Measurements from ENCODE around the gene NAA80. TPM values are rescaled to one million over a fixed set of nuclear protein-coding genes. Genes with fewer than 3 reads are reported as not detected.

The NAA80 gene
- total and polyA plus RNA-seq, 2 of the 13 experiments (the other 11 are each of a cell fraction or from before 2014, with no cell fraction given): 3.4 to 8.7 TPM

GRCh38 chr3:50320853-50321335, 21.7 kb upstream of the NAA80 start (continued):
- TF ChIP-seq, protein P1, sequence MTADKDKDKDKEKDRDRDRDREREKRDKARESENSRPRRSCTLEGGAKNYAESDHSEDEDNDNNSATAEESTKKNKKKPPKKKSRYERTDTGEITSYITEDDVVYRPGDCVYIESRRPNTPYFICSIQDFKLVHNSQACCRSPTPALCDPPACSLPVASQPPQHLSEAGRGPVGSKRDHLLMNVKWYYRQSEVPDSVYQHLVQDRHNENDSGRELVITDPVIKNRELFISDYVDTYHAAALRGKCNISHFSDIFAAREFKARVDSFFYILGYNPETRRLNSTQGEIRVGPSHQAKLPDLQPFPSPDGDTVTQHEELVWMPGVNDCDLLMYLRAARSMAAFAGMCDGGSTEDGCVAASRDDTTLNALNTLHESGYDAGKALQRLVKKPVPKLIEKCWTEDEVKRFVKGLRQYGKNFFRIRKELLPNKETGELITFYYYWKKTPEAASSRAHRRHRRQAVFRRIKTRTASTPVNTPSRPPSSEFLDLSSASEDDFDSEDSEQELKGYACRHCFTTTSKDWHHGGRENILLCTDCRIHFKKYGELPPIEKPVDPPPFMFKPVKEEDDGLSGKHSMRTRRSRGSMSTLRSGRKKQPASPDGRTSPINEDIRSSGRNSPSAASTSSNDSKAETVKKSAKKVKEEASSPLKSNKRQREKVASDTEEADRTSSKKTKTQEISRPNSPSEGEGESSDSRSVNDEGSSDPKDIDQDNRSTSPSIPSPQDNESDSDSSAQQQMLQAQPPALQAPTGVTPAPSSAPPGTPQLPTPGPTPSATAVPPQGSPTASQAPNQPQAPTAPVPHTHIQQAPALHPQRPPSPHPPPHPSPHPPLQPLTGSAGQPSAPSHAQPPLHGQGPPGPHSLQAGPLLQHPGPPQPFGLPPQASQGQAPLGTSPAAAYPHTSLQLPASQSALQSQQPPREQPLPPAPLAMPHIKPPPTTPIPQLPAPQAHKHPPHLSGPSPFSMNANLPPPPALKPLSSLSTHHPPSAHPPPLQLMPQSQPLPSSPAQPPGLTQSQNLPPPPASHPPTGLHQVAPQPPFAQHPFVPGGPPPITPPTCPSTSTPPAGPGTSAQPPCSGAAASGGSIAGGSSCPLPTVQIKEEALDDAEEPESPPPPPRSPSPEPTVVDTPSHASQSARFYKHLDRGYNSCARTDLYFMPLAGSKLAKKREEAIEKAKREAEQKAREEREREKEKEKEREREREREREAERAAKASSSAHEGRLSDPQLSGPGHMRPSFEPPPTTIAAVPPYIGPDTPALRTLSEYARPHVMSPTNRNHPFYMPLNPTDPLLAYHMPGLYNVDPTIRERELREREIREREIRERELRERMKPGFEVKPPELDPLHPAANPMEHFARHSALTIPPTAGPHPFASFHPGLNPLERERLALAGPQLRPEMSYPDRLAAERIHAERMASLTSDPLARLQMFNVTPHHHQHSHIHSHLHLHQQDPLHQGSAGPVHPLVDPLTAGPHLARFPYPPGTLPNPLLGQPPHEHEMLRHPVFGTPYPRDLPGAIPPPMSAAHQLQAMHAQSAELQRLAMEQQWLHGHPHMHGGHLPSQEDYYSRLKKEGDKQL (CRISPR knock-in tag; IDR thresholded peaks at IDR 0.05; ENCODE audit: low read depth): 0 out of 2 replicates have a peak, but pooled peaks have one; percentile 13
- TF ChIP-seq ZNF225 (CRISPR knock-in tag; IDR thresholded peaks at IDR 0.05): peak; percentile 18; the same call in 1 of the 2 replicates
- TF ChIP-seq MAZ (IDR thresholded peaks at IDR 0.05; ENCODE audit: borderline replicate concordance, low read depth, low read length): peak; percentile 77
- TF ChIP-seq MAZ (CRISPR knock-in tag; IDR thresholded peaks at IDR 0.05; ENCODE audit: low read depth): peak; percentile 89; the same call in 1 of the 2 replicates
- TF ChIP-seq, protein P2, sequence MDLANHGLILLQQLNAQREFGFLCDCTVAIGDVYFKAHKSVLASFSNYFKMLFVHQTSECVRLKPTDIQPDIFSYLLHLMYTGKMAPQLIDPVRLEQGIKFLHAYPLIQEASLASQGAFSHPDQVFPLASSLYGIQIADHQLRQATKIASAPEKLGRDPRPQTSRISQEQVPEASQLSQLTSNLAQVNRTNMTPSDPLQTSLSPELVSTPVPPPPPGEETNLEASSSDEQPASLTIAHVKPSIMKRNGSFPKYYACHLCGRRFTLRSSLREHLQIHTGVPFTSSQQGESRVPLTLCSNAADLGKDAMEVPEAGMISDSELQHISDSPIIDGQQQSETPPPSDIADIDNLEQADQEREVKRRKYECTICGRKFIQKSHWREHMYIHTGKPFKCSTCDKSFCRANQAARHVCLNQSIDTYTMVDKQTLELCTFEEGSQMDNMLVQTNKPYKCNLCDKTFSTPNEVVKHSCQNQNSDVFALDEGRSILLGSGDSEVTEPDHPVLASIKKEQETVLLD (CRISPR knock-in tag; IDR thresholded peaks at IDR 0.05; ENCODE audit: low read depth): peak; percentile 52; the same call in 1 of the 2 replicates
- TF ChIP-seq HNF4G (IDR thresholded peaks at IDR 0.05; ENCODE audit: borderline replicate concordance, low read depth, low read length): no peak
- TF ChIP-seq HNF4G (CRISPR knock-in tag; IDR thresholded peaks at IDR 0.05; ENCODE audit: borderline replicate concordance, low read depth): no peak
- peak; percentile 12 for TF ChIP-seq SRSF1 (optimal IDR thresholded peaks at IDR 0.05; ENCODE audit: low read depth, low read length)
- TF ChIP-seq, protein P3, sequence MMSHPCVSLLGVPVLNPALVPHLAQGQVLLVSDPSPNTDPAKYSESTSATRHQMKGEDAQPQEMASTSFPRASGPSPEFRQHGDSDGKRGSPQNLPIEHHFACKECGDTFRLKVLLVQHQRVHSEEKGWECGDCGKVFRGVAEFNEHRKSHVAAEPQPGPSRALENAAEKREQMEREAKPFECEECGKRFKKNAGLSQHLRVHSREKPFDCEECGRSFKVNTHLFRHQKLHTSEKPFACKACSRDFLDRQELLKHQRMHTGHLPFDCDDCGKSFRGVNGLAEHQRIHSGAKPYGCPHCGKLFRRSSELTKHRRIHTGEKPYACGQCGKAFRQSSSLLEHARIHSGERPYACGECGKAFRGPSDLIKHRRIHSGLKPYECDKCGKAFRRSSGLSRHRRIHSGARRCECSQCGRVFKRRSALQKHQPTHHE (CRISPR knock-in tag; IDR thresholded peaks at IDR 0.05; ENCODE audit: borderline replicate concordance): 0 out of 2 replicates have a peak, but pooled peaks have one; percentile 9
- TF ChIP-seq SPEN (CRISPR knock-in tag; IDR thresholded peaks at IDR 0.05; ENCODE audit: low read depth): 0 out of 2 replicates have a peak, but pooled peaks have one; percentile 43
- peak; percentile 21; the same call in 1 of the 2 replicates for TF ChIP-seq TFDP1 (CRISPR knock-in tag; IDR thresholded peaks at IDR 0.05; ENCODE audit: borderline replicate concordance)
- 0 out of 2 replicates have a peak, but pooled peaks have one; percentile 56 for TF ChIP-seq ZNF546 (CRISPR knock-in tag; conservative IDR thresholded peaks at IDR 0.05)
- TF ChIP-seq ZNF776 (CRISPR knock-in tag; IDR thresholded peaks at IDR 0.05): no peak
- TF ChIP-seq, protein P4, sequence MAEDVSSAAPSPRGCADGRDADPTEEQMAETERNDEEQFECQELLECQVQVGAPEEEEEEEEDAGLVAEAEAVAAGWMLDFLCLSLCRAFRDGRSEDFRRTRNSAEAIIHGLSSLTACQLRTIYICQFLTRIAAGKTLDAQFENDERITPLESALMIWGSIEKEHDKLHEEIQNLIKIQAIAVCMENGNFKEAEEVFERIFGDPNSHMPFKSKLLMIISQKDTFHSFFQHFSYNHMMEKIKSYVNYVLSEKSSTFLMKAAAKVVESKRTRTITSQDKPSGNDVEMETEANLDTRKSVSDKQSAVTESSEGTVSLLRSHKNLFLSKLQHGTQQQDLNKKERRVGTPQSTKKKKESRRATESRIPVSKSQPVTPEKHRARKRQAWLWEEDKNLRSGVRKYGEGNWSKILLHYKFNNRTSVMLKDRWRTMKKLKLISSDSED (CRISPR knock-in tag; IDR thresholded peaks at IDR 0.05): no peak
- TF ChIP-seq, protein P5, sequence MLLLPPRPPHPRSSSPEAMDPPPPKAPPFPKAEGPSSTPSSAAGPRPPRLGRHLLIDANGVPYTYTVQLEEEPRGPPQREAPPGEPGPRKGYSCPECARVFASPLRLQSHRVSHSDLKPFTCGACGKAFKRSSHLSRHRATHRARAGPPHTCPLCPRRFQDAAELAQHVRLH (CRISPR knock-in tag; IDR thresholded peaks at IDR 0.05; ENCODE audit: borderline replicate concordance, low read depth): 0 out of 2 replicates have a peak, but pooled peaks have one; percentile 15
- TF ChIP-seq KAT2B (IDR thresholded peaks at IDR 0.05; ENCODE audit: borderline replicate concordance, low read depth, low read length): no peak
- peak; percentile 19; the same call in 1 of the 2 replicates for TF ChIP-seq KDM5B (CRISPR knock-in tag; IDR thresholded peaks at IDR 0.05; ENCODE audit: borderline replicate concordance)
- peak; percentile 42; the same call in 1 of the 2 replicates for TF ChIP-seq SALL2 (CRISPR knock-in tag; IDR thresholded peaks at IDR 0.05)
